Measurements from ENCODE around the gene IL1R1. TPM values are rescaled to one million over a fixed set of nuclear protein-coding genes. Genes with fewer than 3 reads are reported as not detected.

The IL1R1 gene
- total and polyA plus RNA-seq, 3 donors from 2014 or later, result 35.4 to 51.3 (median 49.6) TPM

DNA sequence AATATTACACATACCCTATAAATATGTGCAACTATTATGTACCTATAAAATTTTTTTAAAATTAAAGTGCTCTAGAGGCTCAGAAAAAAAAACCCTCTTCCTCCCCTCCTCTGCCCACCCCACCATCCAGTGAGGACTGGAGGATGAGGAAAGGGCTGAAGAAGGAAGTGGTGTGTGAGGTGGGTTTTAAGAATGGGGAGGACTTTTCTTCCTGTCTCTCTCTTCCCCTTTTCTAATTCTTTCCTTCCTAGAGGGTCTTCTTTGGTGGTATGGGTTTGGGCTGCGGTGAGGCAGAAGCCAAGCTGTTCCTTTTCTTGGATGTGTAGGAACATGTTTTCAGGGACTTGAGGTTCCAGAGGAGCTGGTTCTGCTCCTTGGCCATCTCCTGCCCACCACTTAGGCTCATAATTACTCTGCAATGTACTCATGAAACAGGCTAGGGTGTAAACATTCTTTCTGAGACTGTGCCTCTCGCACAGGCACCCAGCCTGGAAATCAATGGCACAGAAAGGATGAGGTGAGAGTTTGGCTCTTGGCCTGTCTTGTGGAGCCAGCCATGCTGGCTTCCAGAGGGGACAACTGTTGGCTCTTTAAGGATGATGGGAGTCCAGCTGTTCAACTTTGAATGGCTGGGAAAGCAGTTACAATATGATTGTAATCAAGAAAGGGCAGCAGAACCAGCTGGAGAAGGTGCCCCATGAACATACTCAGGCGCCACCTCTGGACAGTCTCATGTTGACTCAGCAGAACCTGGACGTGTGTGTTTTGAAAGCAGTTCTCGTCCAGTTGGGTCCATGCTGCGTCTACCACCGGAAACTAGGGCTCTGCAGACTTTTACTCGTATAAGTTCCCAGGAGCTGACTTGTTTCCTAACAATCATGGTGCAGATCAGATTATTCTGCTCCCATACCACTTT is 82.5 kb downstream of the IL1R1 start:
- H3K9me3 ChIP-seq, result no peaks in the 10 kb centered on the region
- no peaks in the 10 kb centered on the region for H3K27me3 ChIP-seq
- intact Hi-C loops (cut with DNase I; ENCODE audit: low total_unique reads), result no loop called here
- DNase-seq, result no peak
- no peaks in the 10 kb centered on the region for H3K36me3 ChIP-seq (ENCODE audit: low read depth, missing control alignments)
- WGBS, 2 donors, result 79 to 81% methylated on average over 8 of the region's 8 CpGs
- no peak overlapping the region for H3K4me3 ChIP-seq
- no peak overlapping the region for H3K27ac ChIP-seq
- H3K4me1 ChIP-seq, result peaks cover 21% of the 10 kb centered on the region
- no peak for TF ChIP-seq CTCF (IDR thresholded peaks at IDR 0.05)
- no peak for TF ChIP-seq POLR2A (IDR thresholded peaks at IDR 0.05)

DNA sequence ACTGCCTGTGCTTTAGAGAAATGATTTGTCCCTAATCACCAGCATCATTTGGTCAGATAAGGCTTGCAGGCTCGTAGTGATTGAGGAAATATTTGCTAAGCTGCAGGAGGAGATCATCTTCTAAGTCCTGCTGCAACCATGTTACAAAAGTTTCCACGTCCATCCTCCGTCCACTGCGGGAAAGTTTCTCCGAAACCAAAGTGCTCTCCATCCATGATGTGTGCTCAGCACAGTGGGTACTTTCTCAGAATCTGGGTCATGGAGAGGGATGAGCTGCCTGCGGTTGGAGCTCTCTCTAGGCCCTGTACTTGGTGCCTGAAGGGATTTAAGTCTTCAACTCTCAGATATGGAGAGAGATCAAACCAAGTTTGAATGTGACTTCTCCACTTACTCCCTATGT is 83.6 kb downstream of the IL1R1 start:
- no peak for DNase-seq
- Histone ChIP-seq H3K4me3 (no peak overlapping the region), H3K9me3 (no peaks in the 10 kb centered on the region), H3K27me3 (no peaks in the 10 kb centered on the region), H3K36me3 (ENCODE audit: low read depth, missing control alignments) (no peaks in the 10 kb centered on the region), H3K27ac (peak overlapping the region; percentile 69 to 86), H3K4me1 (peaks cover 21% of the 10 kb centered on the region)
- intact Hi-C loops (cut with DNase I; ENCODE audit: low total_unique reads), result no loop called here
- 83 to 91% methylated on average over 6 of the region's 6 CpGs for WGBS, 2 donors
- no peak for TF ChIP-seq CTCF (IDR thresholded peaks at IDR 0.05)
- no peak for TF ChIP-seq POLR2A (IDR thresholded peaks at IDR 0.05)

DNA sequence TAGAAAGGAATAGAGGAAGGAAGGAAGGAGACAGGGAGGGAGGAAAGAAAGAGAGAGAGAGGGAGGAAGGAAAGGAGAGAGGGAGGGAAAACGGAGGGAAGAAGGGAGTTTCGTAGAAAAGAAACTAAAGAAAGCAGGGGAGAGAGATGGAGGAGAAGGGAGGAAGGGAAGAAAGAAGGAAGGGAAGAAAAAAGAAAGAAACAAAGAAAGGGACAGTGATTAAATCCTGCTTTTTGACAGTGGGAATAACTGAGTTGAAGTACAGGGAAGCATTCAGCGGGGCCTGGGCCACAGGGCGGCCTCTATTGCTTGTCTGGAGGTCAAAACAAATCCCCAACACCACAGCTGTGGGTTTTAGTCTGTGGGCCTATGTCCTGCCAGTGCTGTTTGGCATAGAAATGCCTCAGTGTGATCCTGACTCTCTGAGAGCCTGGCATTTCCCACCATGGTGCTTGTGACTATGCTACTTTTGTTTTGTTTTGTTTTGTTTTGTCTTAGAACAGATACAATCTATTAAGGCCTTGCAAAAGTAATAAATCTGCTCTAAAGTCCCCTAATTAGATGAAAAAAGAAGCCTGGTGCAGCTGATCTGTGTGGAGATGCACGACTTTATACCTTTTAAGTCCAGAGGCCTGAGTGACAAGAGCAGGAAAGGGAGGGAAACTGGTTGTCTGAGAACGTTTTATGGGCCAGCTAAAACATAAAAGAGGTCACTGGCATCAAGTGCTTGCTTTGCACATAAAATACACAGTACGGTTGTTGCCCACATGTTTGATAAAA is 84.3 kb downstream of the IL1R1 start:
- Histone ChIP-seq H3K27me3 (no peaks in the 10 kb centered on the region), H3K36me3 (ENCODE audit: low read depth, missing control alignments) (no peaks in the 10 kb centered on the region), H3K9me3 (no peaks in the 10 kb centered on the region), H3K27ac (peak overlapping the region; percentile 69 to 86), H3K4me1 (peaks cover 21% of the 10 kb centered on the region), H3K4me3 (no peak overlapping the region)
- no peak for DNase-seq
- WGBS, 2 donors, result 58 to 72% methylated on average over 7 of the region's 7 CpGs
- TF ChIP-seq CTCF (IDR thresholded peaks at IDR 0.05), result no peak
- TF ChIP-seq POLR2A (IDR thresholded peaks at IDR 0.05), result no peak
- intact Hi-C loops (cut with DNase I; ENCODE audit: low total_unique reads), result no loop called here

- Histone ChIP-seq H3K4me3 (no peak overlapping the region), H3K4me1 (peaks cover 21% of the 10 kb centered on the region), H3K27me3 (no peaks in the 10 kb centered on the region), H3K27ac (peak overlapping the region in 1 of 2 donors; percentile 86), H3K36me3 (ENCODE audit: low read depth, missing control alignments) (no peaks in the 10 kb centered on the region), H3K9me3 (no peaks in the 10 kb centered on the region)
- 92 to 94% methylated on average over 6 of the region's 6 CpGs for WGBS, 2 donors
- intact Hi-C loops (cut with DNase I; ENCODE audit: low total_unique reads), result no loop called here
- no peak for DNase-seq
- TF ChIP-seq POLR2A (IDR thresholded peaks at IDR 0.05) (no peak), CTCF (IDR thresholded peaks at IDR 0.05) (no peak)
Observed at GRCh38 chr2:102229141-102229769, 86.7 kb downstream of the IL1R1 start.

Other genes starting within 250 kb of the IL1R1 start
- gene IL1R2, start 150.8 kb upstream of the IL1R1 start, total RNA-seq, result 1 to 10 TPM; 2.7 to 3.7 TPM
- 2.2 TPM for gene IL1R2, start 150.8 kb upstream of the IL1R1 start, polyA plus RNA-seq (ENCODE audit: insufficient read depth, low read depth, low replicate concordance)
- under 1 TPM; 0.24 to 0.31 TPM for gene IL1RL2, start 44.3 kb downstream of the IL1R1 start, total RNA-seq
- 0.38 TPM for gene IL1RL2, start 44.3 kb downstream of the IL1R1 start, polyA plus RNA-seq (ENCODE audit: insufficient read depth, low read depth, low replicate concordance)
- gene IL1RL1, start 168.8 kb downstream of the IL1R1 start, total RNA-seq, result 1 to 10 TPM; 1.0 to 5.8 TPM
- gene IL1RL1, start 168.8 kb downstream of the IL1R1 start, polyA plus RNA-seq (ENCODE audit: insufficient read depth, low read depth, low replicate concordance), result 0.78 TPM
- gene IL18R1, start 213.1 kb downstream of the IL1R1 start, total RNA-seq, result 1 to 10 TPM; 1.0 to 2.9 TPM
- 1.1 TPM for gene IL18R1, start 213.1 kb downstream of the IL1R1 start, polyA plus RNA-seq (ENCODE audit: insufficient read depth, low read depth, low replicate concordance)